Ovary (tissue), 3 donors: ENCODE results near the gene RINT1.

Experiments used
- EP300 ChIP-seq: sonication (generic); formaldehyde crosslinking; IDR thresholded peaks from one replicate; pipeline ENCODE4 v1.6.1; 2017; ENCODE audit warnings: antibody characterized with exemption
- POLR2A ChIP-seq: fragments of 450-650 bp; IDR thresholded peaks from one replicate; pipeline ENCODE4 v1.6.1; 2017; ENCODE audit warnings: antibody characterized with exemption, mild to moderate bottlenecking, moderate library complexity
- TF ChIP-seq, protein P1 (sequence below), 3 donors: fragments of 450-650 bp in 2 of 3; fragments of 200-600 bp in 1 of 3; IDR thresholded peaks; one replicate each; pipeline versions ENCODE4 v1.5.1 to v1.8.0; 2016 to 2022; ENCODE audit warnings: antibody characterized with exemption in 3 of 3, mild to moderate bottlenecking in 1 of 3
- donor health status: DM: no; HTN: no; CAD: no.

DNA sequence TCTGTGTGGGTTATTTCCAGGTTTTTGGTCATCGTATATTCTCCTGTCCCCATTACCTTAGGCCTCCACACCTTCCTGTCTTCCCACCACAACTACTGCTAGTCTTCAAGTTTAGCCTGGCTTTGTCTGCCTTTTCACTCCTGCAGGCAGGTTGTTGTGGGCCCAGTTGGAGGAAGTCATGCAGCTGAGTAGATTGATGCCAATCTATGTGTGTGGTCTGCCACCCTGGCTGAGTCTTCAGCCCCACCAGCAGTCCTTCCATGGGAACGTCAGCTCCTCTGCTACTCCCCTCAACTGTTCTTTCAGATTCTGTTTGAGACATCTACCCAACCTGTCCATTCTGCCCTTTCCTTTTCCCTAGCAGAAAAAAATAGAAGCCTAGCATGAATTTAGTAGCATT lies 6.3 kb downstream of the RINT1 start:
- no peak for TF ChIP-seq POLR2A
- TF ChIP-seq, protein P1, sequence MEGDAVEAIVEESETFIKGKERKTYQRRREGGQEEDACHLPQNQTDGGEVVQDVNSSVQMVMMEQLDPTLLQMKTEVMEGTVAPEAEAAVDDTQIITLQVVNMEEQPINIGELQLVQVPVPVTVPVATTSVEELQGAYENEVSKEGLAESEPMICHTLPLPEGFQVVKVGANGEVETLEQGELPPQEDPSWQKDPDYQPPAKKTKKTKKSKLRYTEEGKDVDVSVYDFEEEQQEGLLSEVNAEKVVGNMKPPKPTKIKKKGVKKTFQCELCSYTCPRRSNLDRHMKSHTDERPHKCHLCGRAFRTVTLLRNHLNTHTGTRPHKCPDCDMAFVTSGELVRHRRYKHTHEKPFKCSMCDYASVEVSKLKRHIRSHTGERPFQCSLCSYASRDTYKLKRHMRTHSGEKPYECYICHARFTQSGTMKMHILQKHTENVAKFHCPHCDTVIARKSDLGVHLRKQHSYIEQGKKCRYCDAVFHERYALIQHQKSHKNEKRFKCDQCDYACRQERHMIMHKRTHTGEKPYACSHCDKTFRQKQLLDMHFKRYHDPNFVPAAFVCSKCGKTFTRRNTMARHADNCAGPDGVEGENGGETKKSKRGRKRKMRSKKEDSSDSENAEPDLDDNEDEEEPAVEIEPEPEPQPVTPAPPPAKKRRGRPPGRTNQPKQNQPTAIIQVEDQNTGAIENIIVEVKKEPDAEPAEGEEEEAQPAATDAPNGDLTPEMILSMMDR (IDR thresholded peaks at IDR 0.05) = no peak
- TF ChIP-seq EP300 = no peak
